A204.1 (cell line): ENCODE data around the gene CCDC9B.

Experiments used
- FAIRE-seq: peaks from 2 replicates; lab custom pipeline; 2012; peaks lifted over from hg19 to GRCh38; lab: Jason Lieb, UNC

Gene CCDC9B

DNA sequence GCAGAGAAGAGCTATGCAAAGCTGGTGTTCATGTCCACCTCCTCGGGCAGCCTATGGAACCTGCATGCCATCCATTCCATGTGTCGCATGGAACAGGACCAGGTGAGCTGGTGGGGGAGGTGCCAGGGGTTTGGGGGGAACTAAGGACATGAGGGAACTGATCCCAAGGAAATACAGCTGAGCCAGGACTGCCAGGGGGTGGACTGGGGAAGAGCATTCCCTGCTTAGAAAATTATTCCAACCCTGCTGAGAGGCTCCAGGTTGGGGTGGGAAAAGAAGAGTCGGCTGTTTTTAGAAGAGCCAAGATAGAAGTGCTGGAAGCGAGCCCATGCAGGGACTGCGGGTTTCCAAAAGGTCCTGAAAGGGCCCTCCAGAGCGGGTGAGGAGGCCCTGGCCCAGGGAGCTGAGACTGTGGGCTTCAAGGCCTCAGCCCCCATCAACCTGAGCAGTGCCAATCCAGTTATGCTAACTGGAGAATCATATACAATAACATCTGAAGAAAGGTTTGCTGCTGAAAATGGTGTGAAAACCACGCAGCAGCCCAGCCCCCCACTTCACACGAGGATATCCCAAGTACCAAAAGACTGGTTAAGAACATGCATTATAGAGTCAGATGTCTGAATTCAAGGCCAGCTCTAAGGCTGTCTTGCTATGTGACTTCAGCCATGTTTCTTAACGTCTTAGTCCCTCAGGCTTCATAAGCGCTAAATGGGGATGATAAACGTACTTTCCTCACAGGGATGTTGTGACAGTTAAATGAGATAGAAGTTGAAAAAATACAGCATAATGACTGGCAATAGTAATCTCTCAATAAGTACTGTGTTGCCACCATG lies 25.1 kb upstream of the CCDC9B start:
- FAIRE-seq = no peak

DNA sequence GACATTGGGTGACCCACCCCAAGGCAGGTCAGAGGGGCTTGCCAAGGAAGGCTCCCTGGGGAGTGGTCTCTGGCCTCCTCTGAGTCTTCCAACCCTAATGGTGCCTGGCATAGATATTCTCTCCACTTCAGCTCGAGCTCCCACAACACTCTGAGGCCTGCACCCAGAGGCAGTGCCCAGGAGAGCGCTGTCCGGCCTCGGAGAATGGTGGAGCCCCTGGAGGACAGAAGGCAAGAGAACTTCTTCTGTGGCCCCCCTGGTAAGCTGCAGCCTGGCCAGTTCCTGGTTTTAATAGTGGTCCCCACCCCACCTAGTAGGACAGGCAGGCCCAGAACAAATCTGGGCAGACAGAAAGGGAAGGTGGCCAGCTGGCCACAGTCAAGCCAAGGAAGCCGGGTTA lies 24.3 kb upstream of the CCDC9B start:
- FAIRE-seq = no peak

DNA sequence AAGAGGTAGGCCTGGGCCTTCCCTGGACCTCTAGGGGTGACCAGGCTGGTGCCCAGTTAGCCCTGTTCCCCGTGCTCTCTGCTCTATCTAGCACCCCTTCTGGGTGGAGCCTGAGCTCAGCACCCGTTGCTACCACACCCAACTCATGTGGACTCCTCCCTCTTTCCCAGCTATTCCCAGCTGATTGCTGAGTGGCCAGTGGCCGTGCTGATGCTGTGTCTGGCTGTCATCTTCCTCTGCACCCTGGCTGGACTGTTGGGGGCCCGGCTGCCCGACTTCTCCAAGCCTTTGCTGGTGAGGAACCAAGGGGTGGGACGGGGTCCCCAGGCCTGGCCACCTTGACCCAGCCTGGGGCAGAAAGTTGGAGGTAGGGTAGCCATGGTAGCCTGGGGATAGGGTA lies 23.5 kb upstream of the CCDC9B start:
- no peak for FAIRE-seq

DNA sequence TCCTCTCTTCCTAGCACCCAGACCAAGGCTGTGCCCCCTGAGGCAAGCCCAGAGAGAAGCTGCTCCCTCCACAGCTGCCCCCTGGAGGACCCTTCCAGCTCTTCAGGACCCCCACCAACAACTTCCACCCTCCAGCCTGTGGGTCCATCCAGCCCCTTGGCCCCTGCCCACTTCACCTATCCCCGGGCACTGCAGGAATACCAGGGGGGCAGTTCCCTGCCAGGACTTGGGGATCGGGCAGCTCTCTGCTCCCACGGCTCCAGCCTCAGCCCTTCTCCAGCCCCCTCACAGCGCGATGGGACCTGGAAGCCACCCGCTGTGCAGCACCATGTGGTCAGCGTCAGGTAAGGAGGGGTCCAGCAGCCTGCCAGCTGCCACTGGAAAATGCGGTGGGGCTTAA lies 22.9 kb upstream of the CCDC9B start:
- FAIRE-seq = no peak

DNA sequence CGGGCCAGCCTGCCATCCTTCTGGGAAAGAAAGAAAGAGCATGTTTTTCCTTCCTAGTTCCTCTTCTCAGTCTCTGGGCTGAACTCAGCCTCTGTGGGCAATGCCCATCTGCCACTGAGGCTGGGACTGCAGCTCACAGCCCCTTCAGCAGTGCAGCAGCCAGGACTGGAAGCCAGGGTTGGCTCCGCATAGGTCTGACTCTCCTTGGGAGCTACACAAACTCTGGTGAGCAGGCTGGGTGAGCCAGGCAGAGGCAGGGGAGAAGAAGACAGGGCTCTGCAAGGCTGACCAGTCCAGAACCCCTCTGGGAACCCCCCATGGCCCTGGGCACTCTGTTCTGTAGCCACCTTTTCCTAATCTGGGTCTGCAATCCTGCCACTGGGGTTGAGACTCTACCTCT lies 20.9 kb upstream of the CCDC9B start:
- no peak for FAIRE-seq

DNA sequence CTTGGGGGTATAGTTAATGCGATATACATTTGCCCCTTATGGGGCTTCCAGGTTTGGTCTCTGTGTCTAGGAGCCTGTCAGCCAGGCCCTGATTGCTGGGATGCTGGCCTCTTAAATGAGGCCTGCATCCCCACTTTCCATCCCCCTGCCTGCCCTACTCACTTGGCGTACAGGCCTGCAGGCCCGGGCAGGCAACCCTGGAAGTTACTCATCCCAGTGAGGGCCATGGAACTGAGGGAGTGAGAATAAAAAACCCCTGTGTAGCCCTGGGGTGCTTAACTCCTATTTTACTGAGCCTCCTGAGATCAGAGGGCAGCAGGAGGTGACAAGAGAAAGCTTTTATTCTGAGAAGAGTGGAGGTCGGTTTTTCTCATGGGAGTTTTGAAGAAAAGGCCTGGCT lies 19.3 kb upstream of the CCDC9B start:
- FAIRE-seq = no peak

DNA sequence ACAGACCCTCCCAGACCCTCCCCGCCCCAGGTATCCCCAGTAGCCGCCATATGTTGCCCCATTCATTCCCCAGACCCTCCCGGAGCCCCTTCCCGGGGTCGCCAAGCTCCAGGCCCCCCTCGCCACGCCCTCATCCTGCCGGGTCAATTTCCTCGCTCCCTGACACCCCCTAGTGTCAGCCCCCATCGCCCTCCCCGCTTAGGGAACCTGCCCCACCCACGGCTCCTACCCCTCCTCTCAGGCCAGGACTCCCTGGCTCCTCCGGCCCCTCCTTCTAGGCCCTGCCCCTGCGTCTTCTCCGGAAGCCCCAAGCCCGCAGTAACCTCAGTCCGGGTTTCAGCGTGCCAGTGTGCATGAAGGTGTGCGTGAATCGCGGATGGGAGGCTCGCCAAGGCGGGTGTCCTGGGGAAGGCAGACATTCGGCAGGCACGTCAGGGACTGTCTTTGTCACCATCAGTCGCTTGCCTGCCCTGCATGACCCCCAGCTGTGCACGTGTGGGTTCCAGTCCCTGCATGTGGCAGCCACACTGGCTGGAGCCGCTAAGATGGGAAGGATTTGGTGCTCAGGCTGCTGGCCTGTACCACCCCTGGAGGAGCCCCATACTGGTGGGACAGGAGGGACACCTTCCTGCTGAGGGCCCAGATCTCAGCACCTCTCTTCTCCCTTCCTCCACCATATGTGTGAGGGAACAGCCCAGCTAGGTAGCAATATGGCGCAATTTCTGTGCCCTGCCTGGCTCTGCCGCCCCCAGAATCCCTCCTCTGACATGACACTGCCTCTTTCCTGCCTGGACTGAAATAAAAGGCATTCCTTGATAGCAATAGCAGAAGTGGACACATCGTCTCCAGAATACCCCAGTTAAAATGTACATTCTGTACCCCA lies 18.0 kb upstream of the CCDC9B start:
- no peak for FAIRE-seq

DNA sequence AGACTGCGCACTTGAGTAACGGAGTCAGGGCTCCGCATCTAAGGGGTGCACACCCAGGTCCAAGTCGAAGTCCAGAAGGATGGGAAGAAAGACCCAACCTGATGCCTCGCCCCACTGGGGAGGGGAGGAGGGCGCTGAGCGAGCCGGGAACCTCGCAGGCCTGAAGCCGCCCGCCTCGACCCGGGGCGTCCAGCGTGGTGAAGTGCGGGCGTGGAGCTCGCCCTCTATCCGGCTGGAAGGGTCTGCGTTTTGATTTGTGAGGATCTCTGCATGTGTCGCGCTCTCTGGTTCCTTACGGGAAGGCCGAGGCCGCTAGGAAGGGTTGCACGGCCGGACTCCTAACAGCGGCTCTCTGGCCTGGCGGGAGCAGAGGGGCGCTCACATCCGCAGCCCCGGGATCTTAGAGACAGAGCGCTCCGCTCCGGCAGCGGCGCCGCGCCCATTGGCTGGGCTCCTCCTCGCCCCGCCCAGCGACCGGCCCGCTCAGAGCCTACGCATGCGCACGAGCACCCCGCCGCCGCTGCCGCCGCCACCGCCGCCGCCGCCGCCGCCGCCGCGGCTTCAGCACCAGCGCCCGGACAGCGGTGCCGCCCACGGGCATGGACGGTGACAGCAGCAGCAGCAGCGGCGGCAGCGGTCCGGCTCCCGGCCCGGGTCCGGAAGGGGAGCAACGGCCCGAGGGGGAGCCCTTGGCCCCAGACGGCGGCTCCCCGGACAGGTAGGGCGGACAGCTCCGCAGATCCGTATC lies 17.2 kb upstream of the CCDC9B start, which contains the start of gene DISP2:
Gene DISP2 (plus strand): TSS at position 497 of the 748 bp plus-strand sequence. CDS start 103 bp downstream, at position 600.
- FAIRE-seq = no peak

DNA sequence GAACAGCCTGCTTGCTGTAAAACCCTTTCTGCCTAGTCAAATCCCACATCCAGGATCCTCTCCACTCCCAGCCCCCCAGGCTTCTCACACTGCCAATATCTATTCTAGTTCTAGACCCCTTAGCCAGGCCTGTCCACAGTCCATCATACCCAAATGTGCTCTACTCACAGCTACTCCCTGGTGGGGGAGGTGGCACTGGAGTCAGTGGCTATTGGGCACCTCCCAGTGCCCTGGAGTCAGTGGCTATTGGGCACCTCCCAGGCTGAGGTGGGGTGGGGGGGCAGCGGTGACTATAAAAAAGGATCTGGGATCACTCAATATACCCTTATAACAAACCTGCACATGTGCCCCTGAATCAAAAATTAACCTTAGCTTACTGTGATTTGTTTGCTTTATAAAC lies 16.5 kb upstream of the CCDC9B start:
- FAIRE-seq = no peak

DNA sequence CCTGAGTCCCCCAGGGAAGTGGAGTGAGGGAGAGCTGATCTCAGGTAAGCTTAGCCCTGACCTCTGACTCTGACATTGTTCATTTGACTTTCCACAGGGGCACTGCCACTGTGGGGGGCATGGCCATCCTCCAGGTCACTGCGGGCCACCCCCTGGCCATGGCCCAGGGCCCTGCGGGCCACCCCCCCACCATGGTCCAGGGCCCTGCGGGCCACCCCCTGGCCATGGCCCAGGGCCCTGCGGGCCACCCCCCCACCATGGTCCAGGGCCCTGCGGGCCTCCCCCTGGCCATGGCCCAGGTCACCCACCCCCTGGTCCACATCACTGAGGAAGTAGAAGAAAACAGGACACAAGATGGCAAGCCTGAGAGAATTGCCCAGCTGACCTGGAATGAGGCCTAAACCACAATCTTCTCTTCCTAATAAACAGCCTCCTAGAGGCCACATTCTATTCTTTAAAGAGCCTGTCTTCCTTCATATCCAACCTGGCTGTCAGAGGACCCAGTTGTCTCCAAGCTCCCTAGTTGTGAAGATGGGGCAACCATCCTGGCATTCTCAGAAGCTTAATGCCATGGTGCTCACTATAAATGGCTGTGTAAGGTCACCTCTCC lies 15.3 kb upstream of the CCDC9B start:
- no peak for FAIRE-seq

DNA sequence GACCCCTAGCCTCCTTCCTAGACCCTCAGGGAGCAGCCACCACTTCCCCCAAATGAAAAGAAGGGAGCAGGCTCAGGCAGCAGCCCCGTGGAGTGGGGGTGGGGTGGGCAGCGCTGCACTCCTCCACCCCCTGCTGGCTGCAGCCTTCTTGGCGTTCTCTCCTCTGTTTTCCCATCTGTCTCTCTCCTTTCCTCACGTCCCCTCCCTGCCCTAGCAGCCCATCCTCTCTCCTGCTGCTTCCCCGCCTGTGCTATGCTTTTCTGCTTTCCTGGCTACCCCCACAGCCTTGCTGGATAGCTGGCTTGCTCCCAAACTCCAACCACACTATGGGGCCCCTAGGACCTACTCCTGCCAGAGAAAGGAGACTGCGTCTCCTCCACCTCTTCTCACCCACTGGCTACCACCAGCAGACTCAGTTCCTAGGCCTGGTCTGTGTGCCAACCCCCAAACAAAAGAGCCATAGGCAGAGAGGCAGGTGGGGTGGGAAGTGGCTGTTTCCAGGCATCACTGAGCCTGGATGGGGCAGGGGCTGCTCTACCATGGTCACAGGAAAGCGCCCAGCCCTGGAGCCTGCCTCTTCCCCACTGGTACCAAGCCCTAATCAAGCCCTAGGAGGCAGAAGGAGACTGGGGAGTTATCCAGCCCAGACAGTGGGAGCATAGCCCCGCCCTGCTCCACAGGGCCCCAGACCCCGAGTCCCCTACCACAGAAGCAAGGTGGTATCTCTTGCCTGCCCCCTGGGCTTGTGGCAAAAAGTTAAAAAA lies 13.9 kb upstream of the CCDC9B start:
- no peak for FAIRE-seq

DNA sequence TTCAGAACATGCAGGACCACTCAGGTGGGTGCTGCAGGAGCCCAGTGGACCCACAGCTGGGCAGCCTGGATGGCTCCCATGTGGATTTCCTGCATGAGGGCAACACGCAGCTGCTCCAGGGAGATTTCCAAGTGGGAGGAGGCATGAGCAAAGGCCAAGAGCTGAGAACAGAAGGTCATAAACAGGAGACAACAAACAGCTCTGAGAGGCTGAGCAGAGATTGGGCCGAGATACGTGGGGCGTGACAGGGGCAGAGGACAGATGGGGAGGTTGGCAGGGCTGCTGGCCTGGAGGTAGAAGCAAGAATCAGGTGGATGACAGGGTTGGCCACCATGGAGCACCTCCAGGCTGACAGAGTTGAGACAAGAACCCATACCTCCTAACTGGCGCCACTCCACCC lies 13.0 kb upstream of the CCDC9B start:
- FAIRE-seq = no peak

DNA sequence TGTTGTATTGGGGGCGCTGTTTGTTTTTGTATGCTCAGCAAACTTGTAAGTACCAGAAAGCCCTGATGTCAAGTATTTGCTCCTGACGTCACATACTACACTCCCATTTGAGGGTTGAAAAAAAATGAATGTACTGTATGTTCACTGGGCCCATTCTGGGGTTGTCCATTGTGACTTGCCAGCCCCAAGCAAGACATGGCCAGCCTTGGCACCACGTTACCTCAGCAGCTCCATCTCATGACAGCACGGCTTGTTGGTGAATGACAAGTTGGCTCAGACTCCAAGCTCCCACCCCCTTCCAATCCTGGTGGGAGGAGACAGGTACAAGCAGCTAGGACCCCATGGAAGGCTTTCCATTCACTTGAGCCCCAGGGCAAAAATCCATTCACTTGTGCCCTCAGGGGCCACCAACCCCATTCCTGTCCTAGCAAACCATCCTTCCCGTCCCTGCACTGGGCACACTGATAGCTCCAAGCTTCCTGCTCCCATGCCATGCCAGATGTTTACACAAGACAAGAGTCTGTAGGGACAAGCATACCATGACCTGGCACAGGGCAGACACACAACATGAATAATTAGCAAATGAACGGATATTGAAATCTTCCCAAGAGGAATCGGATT lies 11.7 kb upstream of the CCDC9B start:
- FAIRE-seq = no peak

DNA sequence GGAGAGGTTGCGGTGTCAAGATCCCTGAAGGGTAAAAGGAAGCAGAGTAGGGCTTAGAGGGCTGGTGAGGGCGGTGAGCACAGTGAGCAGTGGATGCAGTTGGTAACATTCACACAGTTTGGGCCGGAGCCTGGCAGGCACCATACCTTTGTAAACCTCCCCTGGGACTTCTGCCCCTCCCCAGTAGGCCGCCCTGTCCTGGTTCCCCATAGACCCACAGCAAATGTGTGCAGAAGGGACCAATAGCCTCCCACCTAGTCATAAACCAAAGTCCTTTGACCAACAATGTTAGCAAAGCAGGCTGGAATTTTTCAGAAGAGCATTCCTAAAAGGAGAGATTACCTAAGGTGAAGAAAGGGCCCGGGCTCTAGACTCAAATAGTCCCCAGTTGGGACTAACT lies 8.4 kb upstream of the CCDC9B start:
- FAIRE-seq = no peak

DNA sequence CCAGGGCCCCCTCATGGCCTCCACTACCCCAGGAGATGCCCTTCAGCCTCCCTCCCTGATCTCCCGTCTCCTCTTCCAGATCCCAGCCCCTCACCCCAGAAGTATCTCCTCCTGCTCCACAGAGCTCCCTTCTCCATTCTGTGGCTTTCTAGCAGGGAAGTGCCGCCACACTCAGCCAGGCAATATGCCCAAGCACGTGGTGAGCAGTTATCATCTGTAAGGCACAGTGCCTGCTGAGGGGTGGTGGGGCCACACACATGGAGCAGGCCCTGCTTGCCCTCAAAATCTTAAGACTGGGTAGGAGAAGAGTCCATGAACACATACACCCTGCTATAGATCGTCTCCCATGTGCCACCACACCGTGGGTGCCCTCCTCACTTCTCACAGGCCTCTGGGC lies 7.7 kb upstream of the CCDC9B start:
- no peak for FAIRE-seq

DNA sequence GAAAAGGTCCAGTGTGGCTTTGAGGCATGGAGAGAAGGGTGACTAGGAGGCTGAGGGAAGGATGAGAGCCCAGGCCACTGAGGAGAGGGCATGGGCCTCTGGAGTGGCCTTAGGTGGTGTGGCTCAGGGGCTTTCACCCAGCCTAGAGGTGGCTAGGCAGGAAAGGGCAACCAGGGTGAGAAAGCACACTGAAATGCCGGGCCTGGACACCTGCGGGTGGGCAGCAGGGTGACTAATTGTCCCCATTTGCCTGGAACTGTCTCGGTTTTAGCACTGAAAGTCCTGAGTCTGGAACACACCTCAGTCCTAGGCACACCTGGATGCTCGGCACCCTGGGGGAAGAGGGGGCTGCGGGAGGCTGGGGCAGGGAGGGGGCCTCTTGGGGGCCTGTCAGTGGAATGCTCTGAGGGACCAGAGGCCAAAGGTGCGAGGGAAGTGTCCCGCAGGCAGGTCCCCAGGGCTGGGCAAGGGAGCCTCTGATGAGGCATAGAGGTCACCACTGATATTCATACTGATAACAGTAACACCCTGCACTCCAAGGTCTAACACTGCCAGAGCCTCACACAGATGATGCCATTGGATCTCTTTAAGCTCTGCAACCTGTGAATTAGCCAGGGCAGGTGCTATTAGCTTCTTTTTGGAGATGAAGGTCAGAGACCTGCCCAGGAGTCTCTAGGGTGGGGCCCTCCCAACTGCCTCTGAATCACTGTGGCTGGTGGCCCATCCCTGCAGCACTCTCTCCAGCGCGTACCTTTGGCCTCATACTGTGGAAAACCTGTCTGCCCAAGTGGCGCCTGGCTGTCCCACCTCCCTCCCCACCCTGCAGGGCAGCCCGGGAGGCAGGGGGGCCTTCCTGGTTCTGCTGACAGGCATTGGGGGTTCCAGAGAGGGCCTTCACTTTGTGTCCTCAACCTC lies 7.1 kb upstream of the CCDC9B start:
- no peak for FAIRE-seq

DNA sequence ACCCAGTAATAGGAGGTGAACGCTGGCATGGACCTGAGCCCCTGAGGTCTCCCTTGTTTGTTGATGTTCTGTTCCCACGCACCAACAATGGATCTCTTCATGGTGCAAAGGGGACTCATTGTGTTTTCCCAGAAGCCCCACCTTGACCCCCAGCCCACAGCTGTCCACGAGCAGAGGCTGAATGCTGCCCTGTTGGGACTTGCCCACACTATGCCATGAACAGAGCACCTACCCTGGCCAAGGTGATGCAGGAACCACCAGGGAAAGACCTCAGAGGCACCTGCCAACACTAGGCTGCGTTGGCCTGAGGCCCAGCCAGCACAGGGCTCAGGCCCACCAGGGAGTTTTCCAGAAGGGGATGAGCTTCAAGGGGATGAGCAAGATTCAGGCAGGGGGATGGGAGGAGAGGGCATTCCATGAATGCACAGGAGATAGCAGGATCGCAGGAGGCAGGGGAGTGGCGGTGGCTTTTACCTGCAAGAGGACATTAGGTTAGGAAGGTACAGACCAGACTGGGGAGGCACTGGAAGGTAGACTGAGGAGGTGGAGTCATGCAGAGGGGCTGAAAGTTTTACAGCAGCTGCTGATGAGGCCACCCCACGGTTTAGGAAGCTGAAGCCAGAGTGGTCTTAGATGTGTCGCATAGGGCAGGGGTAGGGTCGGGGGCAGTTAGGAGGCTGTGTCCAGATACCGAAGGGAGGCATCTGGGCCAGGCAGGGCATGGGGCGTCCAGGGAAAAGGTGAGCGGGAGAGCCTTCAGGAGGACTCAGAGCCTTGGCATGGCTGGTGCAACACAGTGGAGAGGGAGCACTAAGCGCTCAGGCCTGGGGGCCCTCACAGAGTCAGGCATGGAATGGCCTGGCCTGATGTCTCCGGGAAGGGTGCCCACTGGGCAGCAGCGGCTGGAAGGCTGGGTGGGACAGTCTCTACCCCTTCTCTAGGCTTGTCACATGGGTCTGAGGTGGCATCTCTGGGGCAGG lies 6.1 kb upstream of the CCDC9B start:
- FAIRE-seq = no peak

DNA sequence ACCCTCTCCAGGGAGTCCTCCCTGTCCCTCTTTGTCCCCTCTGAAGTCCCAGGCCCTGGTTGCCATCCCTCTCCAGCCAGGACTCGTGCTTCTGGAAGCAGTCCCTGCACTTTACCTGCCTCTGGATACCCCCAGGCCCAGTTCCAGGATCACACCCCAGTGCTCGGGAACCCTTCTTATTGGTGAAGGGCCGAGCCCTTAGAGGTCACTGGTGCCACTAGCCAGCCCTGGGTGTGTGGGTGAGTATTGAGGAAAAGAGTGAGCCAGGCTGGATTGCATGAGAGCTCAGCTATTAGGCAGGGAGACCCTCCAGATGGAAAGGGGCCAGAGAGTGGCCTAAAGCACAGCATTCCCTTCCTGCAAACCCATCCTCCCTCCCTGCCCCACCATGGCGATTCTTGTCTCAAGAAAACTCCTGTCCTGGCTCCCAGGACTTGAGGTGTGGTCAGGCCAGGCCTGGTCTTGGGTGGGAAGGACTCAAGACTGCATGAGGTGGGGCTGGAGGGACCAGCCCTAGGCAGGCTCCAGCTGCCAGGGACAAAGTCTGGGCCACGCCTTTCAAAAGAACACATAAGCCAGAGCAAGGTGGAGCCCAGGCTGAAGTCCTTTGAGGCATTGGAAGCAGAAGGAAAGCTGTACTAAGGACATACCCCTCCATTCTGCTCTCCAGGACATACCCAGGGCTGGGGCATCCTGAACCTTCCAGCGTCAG lies 5.3 kb upstream of the CCDC9B start:
- no peak for FAIRE-seq
